Neural cell (in vitro differentiated cells): ENCODE results near the gene FRMD4A.

Experiments
- TAF1 ChIP-seq: IDR thresholded peaks from 2 replicates; pipeline ENCODE4 v1.6.1; 2012; ENCODE audit warnings: low read depth
- TF ChIP-seq, protein P1 (sequence below): fragments of 450-650 bp; IDR thresholded peaks from 2 replicates; pipeline ENCODE4 v1.5.1; 2014; ENCODE audit warnings: antibody characterized with exemption, mild to moderate bottlenecking, moderate library complexity; ENCODE audit not compliant: poor library complexity, severe bottlenecking

DNA sequence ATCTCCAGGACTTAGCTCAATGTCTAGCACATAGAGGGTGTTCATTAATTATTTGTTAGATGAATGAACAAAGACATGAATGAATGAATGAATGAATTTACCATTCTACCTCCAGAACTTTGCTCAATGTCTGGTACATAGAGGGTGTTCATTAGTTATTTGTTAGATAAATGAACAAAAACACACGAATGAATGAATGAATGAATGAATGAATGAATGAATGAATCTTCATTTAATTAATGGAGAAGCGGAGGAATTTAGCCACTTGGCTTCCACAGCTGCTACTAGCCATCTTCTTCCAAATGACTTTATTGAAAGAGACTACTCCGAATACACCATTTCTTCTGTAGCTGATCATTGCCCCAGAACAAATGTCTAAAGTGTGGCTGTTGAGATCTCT lies 368.9 kb downstream of the FRMD4A start:
- TF ChIP-seq, protein P1, sequence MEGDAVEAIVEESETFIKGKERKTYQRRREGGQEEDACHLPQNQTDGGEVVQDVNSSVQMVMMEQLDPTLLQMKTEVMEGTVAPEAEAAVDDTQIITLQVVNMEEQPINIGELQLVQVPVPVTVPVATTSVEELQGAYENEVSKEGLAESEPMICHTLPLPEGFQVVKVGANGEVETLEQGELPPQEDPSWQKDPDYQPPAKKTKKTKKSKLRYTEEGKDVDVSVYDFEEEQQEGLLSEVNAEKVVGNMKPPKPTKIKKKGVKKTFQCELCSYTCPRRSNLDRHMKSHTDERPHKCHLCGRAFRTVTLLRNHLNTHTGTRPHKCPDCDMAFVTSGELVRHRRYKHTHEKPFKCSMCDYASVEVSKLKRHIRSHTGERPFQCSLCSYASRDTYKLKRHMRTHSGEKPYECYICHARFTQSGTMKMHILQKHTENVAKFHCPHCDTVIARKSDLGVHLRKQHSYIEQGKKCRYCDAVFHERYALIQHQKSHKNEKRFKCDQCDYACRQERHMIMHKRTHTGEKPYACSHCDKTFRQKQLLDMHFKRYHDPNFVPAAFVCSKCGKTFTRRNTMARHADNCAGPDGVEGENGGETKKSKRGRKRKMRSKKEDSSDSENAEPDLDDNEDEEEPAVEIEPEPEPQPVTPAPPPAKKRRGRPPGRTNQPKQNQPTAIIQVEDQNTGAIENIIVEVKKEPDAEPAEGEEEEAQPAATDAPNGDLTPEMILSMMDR: no peak
- TF ChIP-seq TAF1: no peak
